Measurements from ENCODE around the gene KREMEN2. TPM values are rescaled to one million over a fixed set of nuclear protein-coding genes. Genes with fewer than 3 reads are reported as not detected.

KREMEN2 gene
- total and polyA plus RNA-seq, 9 of the 15 experiments (the other 6 are each of a cell fraction or from before 2014, with no cell fraction given): 0.04 to 7.7 (median 1.5) TPM; not detected in 1

- TF ChIP-seq POLR2G (IDR thresholded peaks at IDR 0.05; ENCODE audit: low read depth, low read length) (peak; percentile 48), ZNF589 (CRISPR knock-in tag; IDR thresholded peaks at IDR 0.05; ENCODE audit: low read depth) (peak; percentile 77), ZNF699 (CRISPR knock-in tag; IDR thresholded peaks at IDR 0.05; ENCODE audit: insufficient replicate concordance) (no peak), UBTF (IDR thresholded peaks at IDR 0.05; ENCODE audit: borderline replicate concordance in 1 of 2, low read depth in 2 of 2, low read length in 2 of 2) (0 out of 4 replicates have a peak, but pooled peaks of 1 of the 2 experiments have one; percentile 41), BRD9 (IDR thresholded peaks at IDR 0.05; ENCODE audit: low read depth, partially characterized antibody) (peak; percentile 33), PHF8 (IDR thresholded peaks at IDR 0.05; ENCODE audit: borderline replicate concordance, low read length) (peak; percentile 39; the same call in 1 of the 2 replicates), STAT5B (CRISPR knock-in tag; IDR thresholded peaks at IDR 0.05) (no peak), TRIM28 (IDR thresholded peaks at IDR 0.05) (peak; percentile 94), EP300 (IDR thresholded peaks at IDR 0.05; ENCODE audit: low read length) (peak; percentile 51), MNT (conservative IDR thresholded peaks at IDR 0.05) (peak in 1 of 2 experiments; percentile 34; a peak in 1 of 4 replicates), KDM5B (IDR thresholded peaks at IDR 0.05; ENCODE audit: insufficient replicate concordance, low read depth, low read length) (peak; percentile 82), PURB (CRISPR knock-in tag; IDR thresholded peaks at IDR 0.05; ENCODE audit: low read depth) (no peak), CREB1 (IDR thresholded peaks at IDR 0.05) (0 out of 2 replicates have a peak, but pooled peaks have one; percentile 14), CREB1 (CRISPR knock-in tag; IDR thresholded peaks at IDR 0.05) (no peak), POLR2AphosphoS5 (IDR thresholded peaks at IDR 0.05; ENCODE audit: control insufficient read depth, insufficient read depth, low read depth, low read length) (peak; percentile 35; the same call in 1 of the 2 replicates), FOSL1 (tag; conservative IDR thresholded peaks at IDR 0.05) (0 out of 2 replicates have a peak, but pooled peaks have one; percentile 13), HINFP (tag; conservative IDR thresholded peaks at IDR 0.05; ENCODE audit: low read depth) (no peak)
Observed at GRCh38 chr16:2981177-2981898, 17.3 kb downstream of the KREMEN2 start (continued).

Measured in K562 (cell line).